DOHH2 (cell line): ENCODE measurements around the gene TTC13.

ENCODE experiments used
- H3F3A ChIP-seq: fragments of 200-600 bp; sonication (generic), shearing (Covaris generic); 2 replicates; pipeline ENCODE4 v1.6.0; 2016; ENCODE audit warnings: antibody characterized with exemption, mild to moderate bottlenecking; ENCODE audit not compliant: control insufficient read depth, insufficient read depth
- H3K27ac ChIP-seq: fragments of 200-600 bp; sonication (generic); 2 replicates; pipeline ENCODE4 v1.5.1; 2014; ENCODE audit warnings: low read depth, mild to moderate bottlenecking, low read length, moderate library complexity
- H3K27me3 ChIP-seq: fragments of 200-600 bp; sonication (generic); 2 replicates; pipeline ENCODE4 v1.6.1; 2014; ENCODE audit warnings: mild to moderate bottlenecking, low read length, mixed read lengths; ENCODE audit not compliant: control insufficient read depth
- H3K36me3 ChIP-seq: fragments of 200-600 bp; sonication (generic); 2 replicates; pipeline ENCODE4 v1.6.1; 2014; ENCODE audit warnings: mild to moderate bottlenecking, low read length, moderate library complexity, mixed read lengths; ENCODE audit not compliant: control insufficient read depth
- H3K4me1 ChIP-seq: fragments of 200-600 bp; sonication (generic); 2 replicates; pipeline ENCODE4 v1.6.1; 2014; ENCODE audit warnings: mild to moderate bottlenecking, low read length, mixed read lengths; ENCODE audit not compliant: control insufficient read depth
- H3K4me2 ChIP-seq: fragments of 200-600 bp; sonication (generic); 2 replicates; pipeline ENCODE4 v1.6.0; 2014; ENCODE audit warnings: mild to moderate bottlenecking, low read length, moderate library complexity
- H3K4me3 ChIP-seq: fragments of 200-600 bp; sonication (generic); 2 replicates; pipeline ENCODE4 v1.5.1; 2014; ENCODE audit warnings: mild to moderate bottlenecking, low read length, mixed read lengths
- H3K79me2 ChIP-seq: fragments of 200-600 bp; sonication (generic); 2 replicates; pipeline ENCODE4 v1.6.1; 2014; ENCODE audit warnings: mild to moderate bottlenecking, low read length, mixed read lengths; ENCODE audit not compliant: control insufficient read depth
- H3K9me2 ChIP-seq: fragments of 200-600 bp; sonication (generic); replicated peaks from 2 replicates; pipeline ENCODE4 v1.6.1; 2014; ENCODE audit warnings: mild to moderate bottlenecking, low read length, mixed read lengths; ENCODE audit not compliant: control insufficient read depth
- H3K9me3 ChIP-seq: fragments of 200-600 bp; sonication (generic); 2 replicates; pipeline ENCODE4 v1.6.1; 2014; ENCODE audit warnings: antibody characterized with exemption, low read length, mixed read lengths; ENCODE audit not compliant: control insufficient read depth, insufficient read depth
- H4K20me1 ChIP-seq: fragments of 200-600 bp; sonication (generic); 2 replicates; pipeline ENCODE4 v1.6.0; 2014; ENCODE audit warnings: low read depth, mild to moderate bottlenecking, antibody characterized with exemption, low read length, moderate library complexity; ENCODE audit not compliant: control insufficient read depth, insufficient read depth
- CTCF ChIP-seq: fragments of 200-600 bp; sonication (generic); IDR thresholded peaks from one replicate; pipeline ENCODE4 v1.5.1; 2014; ENCODE audit warnings: antibody characterized with exemption, mild to moderate bottlenecking, low read depth, low read length; ENCODE audit not compliant: poor library complexity, severe bottlenecking
- EZH2phosphoT487 ChIP-seq: fragments of 200-600 bp; sonication (generic); IDR thresholded peaks from 2 replicates; pipeline ENCODE4 v1.6.1; 2017; ENCODE audit warnings: borderline replicate concordance, mild to moderate bottlenecking, antibody characterized with exemption, low read length, moderate library complexity, mixed read lengths

The TTC13 gene

GRCh38 chr1:230977761-230978490 is 735 bp downstream of the TTC13 start:
- Histone ChIP-seq H3K79me2 (peaks cover 78% of the 10 kb centered on the region), H3K36me3 (peaks cover 39% of the 10 kb centered on the region), H3F3A (no peaks in the 10 kb centered on the region), H3K27ac (peak overlapping the region; percentile 75), H3K9me3 (no peaks in the 10 kb centered on the region), H3K4me2 (peak overlapping the region; percentile 97), H3K27me3 (no peaks in the 10 kb centered on the region), H3K4me1 (peaks cover 38% of the 10 kb centered on the region), H3K9me2 (no peaks in the 10 kb centered on the region), H3K4me3 (peak overlapping the region; percentile 82), H4K20me1 (peaks cover 8% of the 10 kb centered on the region; the same call in 1 of the 2 replicates)
- TF ChIP-seq CTCF, result no peak
- no peak for TF ChIP-seq EZH2phosphoT487

GRCh38 chr1:230976825-230977747 is 1.6 kb downstream of the TTC13 start:
- H4K20me1 ChIP-seq, result peaks cover 15% of the 10 kb centered on the region
- H3K27ac ChIP-seq, result peak overlapping the region; percentile 75
- peak overlapping the region; percentile 97 for H3K4me2 ChIP-seq
- peaks cover 87% of the 10 kb centered on the region for H3K79me2 ChIP-seq
- peaks cover 45% of the 10 kb centered on the region for H3K4me1 ChIP-seq
- no peaks in the 10 kb centered on the region for H3K27me3 ChIP-seq
- H3K4me3 ChIP-seq, result peak overlapping the region; percentile 82
- H3F3A ChIP-seq, result no peaks in the 10 kb centered on the region
- H3K36me3 ChIP-seq, result peaks cover 40% of the 10 kb centered on the region
- no peaks in the 10 kb centered on the region for H3K9me2 ChIP-seq
- TF ChIP-seq EZH2phosphoT487, result no peak
- TF ChIP-seq CTCF, result no peak
- no peaks in the 10 kb centered on the region for H3K9me3 ChIP-seq

- no peak overlapping the region for H3K4me3 ChIP-seq
- H3K4me2 ChIP-seq, result peak overlapping the region; percentile 97; the same call in 1 of the 2 replicates
- H3K9me2 ChIP-seq, result no peaks in the 10 kb centered on the region
- TF ChIP-seq CTCF (no peak), EZH2phosphoT487 (no peak)
- peaks cover 40% of the 10 kb centered on the region for H3K36me3 ChIP-seq
- no peaks in the 10 kb centered on the region for H3F3A ChIP-seq
- H3K4me1 ChIP-seq, result peaks cover 47% of the 10 kb centered on the region
- H3K27ac ChIP-seq, result no peak overlapping the region
- H3K27me3 ChIP-seq, result no peaks in the 10 kb centered on the region
- peaks cover 20% of the 10 kb centered on the region for H4K20me1 ChIP-seq
- H3K79me2 ChIP-seq, result peaks cover 90% of the 10 kb centered on the region
- no peaks in the 10 kb centered on the region for H3K9me3 ChIP-seq
Observed at GRCh38 chr1:230976360-230976759, 2.3 kb downstream of the TTC13 start.
